K562 (cell line): Measurements from ENCODE around the gene ORAI3. TPM values are rescaled to one million over a fixed set of nuclear protein-coding genes. Genes with fewer than 3 reads are reported as not detected.

Experiments
- CHD1 ChIP-seq: fragments of 200-600 bp; sonication (generic); IDR thresholded peaks from one replicate; pipeline ENCODE4 v1.6.1; 2012; ENCODE audit warnings: mild to moderate bottlenecking, moderate library complexity, low read length, inconsistent platforms
- KDM5B ChIP-seq: fragments of 200-600 bp; sonication (generic); IDR thresholded peaks from 2 replicates; pipeline ENCODE4 v1.6.1; 2012; ENCODE audit warnings: low read depth, mild to moderate bottlenecking, moderate library complexity, low read length, control low read depth, inconsistent platforms; ENCODE audit not compliant: insufficient replicate concordance
- MXI1 ChIP-seq: IDR thresholded peaks from 2 replicates; pipeline ENCODE4 v1.6.1; 2011; ENCODE audit warnings: low read depth, mild to moderate bottlenecking, improper control_type of control experiment, low read length
- NFIC ChIP-seq: fragments of 450-650 bp; IDR thresholded peaks from 2 replicates; pipeline ENCODE4 v1.6.1; 2017; ENCODE audit warnings: mild to moderate bottlenecking, inconsistent platforms
- RAD21 ChIP-seq, 2 experiments: fragments of 250-450 bp in 1 of 2; fragments of 450-650 bp in 1 of 2; sonication (Bioruptor Pico) in 1 of 2; formaldehyde crosslinking in 1 of 2; IDR thresholded peaks in 1 of 2; conservative IDR thresholded peaks in 1 of 2; 2 replicates each; pipeline versions ENCODE4 v1.4.0 to v1.8.0; 2020 to 2022; ENCODE audit warnings: mild to moderate bottlenecking in 2 of 2, moderate library complexity in 1 of 2
- TAF15 ChIP-seq: fragments of 200-400 bp; formaldehyde crosslinking; IDR thresholded peaks from 2 replicates; pipeline ENCODE4 v1.6.1; 2017; ENCODE audit warnings: mild to moderate bottlenecking, low read depth, low read length, moderate library complexity
- ZFX ChIP-seq: sonication (generic); formaldehyde crosslinking; IDR thresholded peaks from 2 replicates; pipeline ENCODE4 v1.8.0; 2022; ENCODE audit warnings: mild to moderate bottlenecking, missing genetic modification reagents, moderate library complexity
- polyA plus RNA-seq, 8 experiments: library from polyadenylated mRNA; depleted of rRNA in 4 of 8; stranded (reverse) in 5 of 8; unstranded in 3 of 8; fragments of >200 nt; fragmentation: Nextera tagmentation in 2 of 8; fragmentation: Illumina TruSeq in 1 of 8; extraction: Ambion mirVana in 2 of 8; extraction: Trizol in 1 of 8; gene quantifications; 2 replicates each; pipeline versions ENCODE4 v1.2.1 to v1.2.3, GENCODE V29; 2011 to 2014; ENCODE audit warnings: inconsistent platforms in 1 of 8, missing spikeins in 1 of 8
- total RNA-seq, 7 experiments: library from RNA; depleted of rRNA in 6 of 7; stranded (reverse); fragments of >200 nt in 6 of 7; fragmentation: Illumina TruSeq in 2 of 7; extraction: Trizol in 2 of 7; gene quantifications; 2 replicates each; pipeline versions ENCODE4 v1.2.1 to v1.2.3, GENCODE V29; 2011 to 2021; ENCODE audit warnings: low replicate concordance in 1 of 7
- TF ChIP-seq, protein P1 (sequence below): sonication (generic); formaldehyde crosslinking; IDR thresholded peaks from 2 replicates; pipeline ENCODE4 v1.9.0; 2022; ENCODE audit warnings: mild to moderate bottlenecking, missing genetic modification reagents
- TF ChIP-seq, protein P2 (sequence below): fragments of 450-650 bp; IDR thresholded peaks from 2 replicates; pipeline ENCODE4 v1.6.1; 2017; ENCODE audit warnings: antibody characterized with exemption, mild to moderate bottlenecking
- TF ChIP-seq, protein P3 (sequence below): fragments of 450-650 bp; IDR thresholded peaks from 2 replicates; pipeline ENCODE4 v1.6.1; 2016; ENCODE audit warnings: low read depth
- TF ChIP-seq, protein P4 (sequence below): fragments of 450-650 bp; formaldehyde crosslinking; IDR thresholded peaks from 2 replicates; pipeline ENCODE4 v1.4.0; 2022; ENCODE audit warnings: missing genetic modification characterization

The ORAI3 gene
- total and polyA plus RNA-seq, 9 of the 15 experiments (the other 6 are each of a cell fraction or from before 2014, with no cell fraction given): 4.9 to 23.3 (median 14.1) TPM

DNA sequence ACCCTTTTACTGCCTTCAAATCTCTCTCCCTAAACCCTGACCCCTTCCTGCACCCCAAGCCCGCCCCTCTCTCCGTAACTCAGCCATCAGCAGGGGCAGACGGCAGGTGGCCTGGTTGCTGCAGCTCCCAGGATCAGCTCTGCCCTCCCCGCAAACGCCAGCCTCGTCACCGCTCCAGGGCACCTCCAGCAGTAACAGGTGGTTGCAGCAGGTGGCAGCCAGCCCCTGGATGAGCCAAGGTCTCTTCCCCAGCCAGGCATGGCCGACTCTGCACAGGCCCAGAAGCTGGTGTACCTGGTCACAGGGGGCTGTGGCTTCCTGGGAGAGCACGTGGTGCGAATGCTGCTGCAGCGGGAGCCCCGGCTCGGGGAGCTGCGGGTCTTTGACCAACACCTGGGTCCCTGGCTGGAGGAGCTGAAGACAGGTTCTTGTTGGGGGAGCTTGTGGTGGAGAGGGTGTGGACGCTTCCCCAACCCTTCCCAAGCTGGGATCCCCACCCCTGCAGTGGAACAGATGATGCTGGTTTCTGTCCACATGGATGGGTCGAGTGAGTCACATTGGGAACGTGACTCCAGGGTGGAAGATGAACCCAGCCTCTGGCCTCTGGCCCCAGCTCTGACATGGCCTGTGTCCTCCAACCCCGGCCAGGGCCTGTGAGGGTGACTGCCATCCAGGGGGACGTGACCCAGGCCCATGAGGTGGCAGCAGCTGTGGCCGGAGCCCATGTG is 36.7 kb downstream of the ORAI3 start (continued):
- TF ChIP-seq, protein P1, sequence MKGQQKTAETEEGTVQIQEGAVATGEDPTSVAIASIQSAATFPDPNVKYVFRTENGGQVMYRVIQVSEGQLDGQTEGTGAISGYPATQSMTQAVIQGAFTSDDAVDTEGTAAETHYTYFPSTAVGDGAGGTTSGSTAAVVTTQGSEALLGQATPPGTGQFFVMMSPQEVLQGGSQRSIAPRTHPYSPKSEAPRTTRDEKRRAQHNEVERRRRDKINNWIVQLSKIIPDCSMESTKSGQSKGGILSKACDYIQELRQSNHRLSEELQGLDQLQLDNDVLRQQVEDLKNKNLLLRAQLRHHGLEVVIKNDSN: peak; percentile 60
- TF ChIP-seq, protein P2, sequence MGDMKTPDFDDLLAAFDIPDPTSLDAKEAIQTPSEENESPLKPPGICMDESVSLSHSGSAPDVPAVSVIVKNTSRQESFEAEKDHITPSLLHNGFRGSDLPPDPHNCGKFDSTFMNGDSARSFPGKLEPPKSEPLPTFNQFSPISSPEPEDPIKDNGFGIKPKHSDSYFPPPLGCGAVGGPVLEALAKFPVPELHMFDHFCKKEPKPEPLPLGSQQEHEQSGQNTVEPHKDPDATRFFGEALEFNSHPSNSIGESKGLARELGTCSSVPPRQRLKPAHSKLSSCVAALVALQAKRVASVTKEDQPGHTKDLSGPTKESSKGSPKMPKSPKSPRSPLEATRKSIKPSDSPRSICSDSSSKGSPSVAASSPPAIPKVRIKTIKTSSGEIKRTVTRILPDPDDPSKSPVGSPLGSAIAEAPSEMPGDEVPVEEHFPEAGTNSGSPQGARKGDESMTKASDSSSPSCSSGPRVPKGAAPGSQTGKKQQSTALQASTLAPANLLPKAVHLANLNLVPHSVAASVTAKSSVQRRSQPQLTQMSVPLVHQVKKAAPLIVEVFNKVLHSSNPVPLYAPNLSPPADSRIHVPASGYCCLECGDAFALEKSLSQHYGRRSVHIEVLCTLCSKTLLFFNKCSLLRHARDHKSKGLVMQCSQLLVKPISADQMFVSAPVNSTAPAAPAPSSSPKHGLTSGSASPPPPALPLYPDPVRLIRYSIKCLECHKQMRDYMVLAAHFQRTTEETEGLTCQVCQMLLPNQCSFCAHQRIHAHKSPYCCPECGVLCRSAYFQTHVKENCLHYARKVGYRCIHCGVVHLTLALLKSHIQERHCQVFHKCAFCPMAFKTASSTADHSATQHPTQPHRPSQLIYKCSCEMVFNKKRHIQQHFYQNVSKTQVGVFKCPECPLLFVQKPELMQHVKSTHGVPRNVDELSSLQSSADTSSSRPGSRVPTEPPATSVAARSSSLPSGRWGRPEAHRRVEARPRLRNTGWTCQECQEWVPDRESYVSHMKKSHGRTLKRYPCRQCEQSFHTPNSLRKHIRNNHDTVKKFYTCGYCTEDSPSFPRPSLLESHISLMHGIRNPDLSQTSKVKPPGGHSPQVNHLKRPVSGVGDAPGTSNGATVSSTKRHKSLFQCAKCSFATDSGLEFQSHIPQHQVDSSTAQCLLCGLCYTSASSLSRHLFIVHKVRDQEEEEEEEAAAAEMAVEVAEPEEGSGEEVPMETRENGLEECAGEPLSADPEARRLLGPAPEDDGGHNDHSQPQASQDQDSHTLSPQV: peak; percentile 55; the same call in 1 of the 2 replicates
- TF ChIP-seq RAD21 (CRISPR knock-in tag; conservative IDR thresholded peaks at IDR 0.05 in 1 of 2, IDR thresholded peaks at IDR 0.05 in 1 of 2) (peak; percentile 46 to 76), NFIC (0 out of 2 replicates have a peak, but pooled peaks have one; percentile 2), KDM5B (peak; percentile 19), MXI1 (no peak), ZFX (CRISPR knock-in tag) (peak; percentile 42; the same call in 1 of the 2 replicates), CHD1 (peak; percentile 29), TAF15 (no peak)
- TF ChIP-seq, protein P3, sequence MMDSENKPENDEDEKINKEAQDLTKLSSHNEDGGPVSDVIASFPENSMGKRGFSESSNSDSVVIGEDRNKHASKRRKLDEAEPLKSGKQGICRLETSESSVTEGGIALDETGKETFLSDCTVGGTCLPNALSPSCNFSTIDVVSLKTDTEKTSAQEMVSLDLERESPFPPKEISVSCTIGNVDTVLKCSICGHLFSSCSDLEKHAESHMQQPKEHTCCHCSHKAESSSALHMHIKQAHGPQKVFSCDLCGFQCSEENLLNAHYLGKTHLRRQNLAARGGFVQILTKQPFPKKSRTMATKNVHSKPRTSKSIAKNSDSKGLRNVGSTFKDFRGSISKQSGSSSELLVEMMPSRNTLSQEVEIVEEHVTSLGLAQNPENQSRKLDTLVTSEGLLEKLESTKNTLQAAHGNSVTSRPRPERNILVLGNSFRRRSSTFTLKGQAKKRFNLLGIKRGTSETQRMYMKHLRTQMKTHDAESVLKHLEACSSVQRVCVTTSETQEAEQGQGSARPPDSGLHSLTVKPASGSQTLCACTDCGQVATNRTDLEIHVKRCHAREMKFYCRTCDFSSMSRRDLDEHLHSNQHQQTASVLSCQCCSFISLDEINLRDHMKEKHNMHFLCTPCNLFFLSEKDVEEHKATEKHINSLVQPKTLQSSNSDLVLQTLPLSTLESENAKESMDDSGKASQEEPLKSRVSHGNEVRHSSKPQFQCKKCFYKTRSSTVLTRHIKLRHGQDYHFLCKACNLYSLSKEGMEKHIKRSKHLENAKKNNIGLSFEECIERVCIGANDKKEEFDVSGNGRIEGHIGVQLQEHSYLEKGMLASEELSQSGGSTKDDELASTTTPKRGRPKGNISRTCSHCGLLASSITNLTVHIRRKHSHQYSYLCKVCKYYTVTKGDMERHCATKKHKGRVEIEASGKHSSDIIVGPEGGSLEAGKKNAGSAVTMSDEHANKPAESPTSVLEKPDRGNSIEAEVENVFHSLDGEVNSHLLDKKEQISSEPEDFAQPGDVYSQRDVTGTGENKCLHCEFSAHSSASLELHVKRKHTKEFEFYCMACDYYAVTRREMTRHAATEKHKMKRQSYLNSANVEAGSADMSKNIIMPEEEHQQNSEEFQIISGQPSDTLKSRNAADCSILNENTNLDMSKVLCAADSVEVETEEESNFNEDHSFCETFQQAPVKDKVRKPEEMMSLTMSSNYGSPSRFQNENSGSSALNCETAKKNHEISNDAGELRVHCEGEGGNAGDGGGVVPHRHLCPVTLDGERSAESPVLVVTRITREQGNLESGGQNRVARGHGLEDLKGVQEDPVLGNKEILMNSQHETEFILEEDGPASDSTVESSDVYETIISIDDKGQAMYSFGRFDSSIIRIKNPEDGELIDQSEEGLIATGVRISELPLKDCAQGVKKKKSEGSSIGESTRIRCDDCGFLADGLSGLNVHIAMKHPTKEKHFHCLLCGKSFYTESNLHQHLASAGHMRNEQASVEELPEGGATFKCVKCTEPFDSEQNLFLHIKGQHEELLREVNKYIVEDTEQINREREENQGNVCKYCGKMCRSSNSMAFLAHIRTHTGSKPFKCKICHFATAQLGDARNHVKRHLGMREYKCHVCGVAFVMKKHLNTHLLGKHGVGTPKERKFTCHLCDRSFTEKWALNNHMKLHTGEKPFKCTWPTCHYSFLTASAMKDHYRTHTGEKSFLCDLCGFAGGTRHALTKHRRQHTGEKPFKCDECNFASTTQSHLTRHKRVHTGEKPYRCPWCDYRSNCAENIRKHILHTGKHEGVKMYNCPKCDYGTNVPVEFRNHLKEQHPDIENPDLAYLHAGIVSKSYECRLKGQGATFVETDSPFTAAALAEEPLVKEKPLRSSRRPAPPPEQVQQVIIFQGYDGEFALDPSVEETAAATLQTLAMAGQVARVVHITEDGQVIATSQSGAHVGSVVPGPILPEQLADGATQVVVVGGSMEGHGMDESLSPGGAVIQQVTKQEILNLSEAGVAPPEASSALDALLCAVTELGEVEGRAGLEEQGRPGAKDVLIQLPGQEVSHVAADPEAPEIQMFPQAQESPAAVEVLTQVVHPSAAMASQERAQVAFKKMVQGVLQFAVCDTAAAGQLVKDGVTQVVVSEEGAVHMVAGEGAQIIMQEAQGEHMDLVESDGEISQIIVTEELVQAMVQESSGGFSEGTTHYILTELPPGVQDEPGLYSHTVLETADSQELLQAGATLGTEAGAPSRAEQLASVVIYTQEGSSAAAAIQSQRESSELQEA: no peak; the same call in 1 of the 2 replicates
- TF ChIP-seq, protein P4, sequence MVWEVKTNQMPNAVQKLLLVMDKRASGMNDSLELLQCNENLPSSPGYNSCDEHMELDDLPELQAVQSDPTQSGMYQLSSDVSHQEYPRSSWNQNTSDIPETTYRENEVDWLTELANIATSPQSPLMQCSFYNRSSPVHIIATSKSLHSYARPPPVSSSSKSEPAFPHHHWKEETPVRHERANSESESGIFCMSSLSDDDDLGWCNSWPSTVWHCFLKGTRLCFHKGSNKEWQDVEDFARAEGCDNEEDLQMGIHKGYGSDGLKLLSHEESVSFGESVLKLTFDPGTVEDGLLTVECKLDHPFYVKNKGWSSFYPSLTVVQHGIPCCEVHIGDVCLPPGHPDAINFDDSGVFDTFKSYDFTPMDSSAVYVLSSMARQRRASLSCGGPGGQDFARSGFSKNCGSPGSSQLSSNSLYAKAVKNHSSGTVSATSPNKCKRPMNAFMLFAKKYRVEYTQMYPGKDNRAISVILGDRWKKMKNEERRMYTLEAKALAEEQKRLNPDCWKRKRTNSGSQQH: 0 out of 2 replicates have a peak, but pooled peaks have one; percentile 67
